H9 (cell line): ENCODE results near the gene MAN1A2. TPM values are rescaled to one million over a fixed set of nuclear protein-coding genes. Genes with fewer than 3 reads are reported as not detected.

Experiments used
- DNase-seq: peaks from one replicate; pipeline ENCODE4 v3.0.0-alpha.2; 2017
- H2AFZ ChIP-seq: one replicate; pipeline ENCODE4 v1.6.1; 2013; ENCODE audit warnings: mild to moderate bottlenecking, low read length, control low read depth, moderate library complexity
- H2AK5ac ChIP-seq: 2 replicates; pipeline ENCODE4 v1.6.1; 2013; ENCODE audit warnings: low read length, control low read depth, mixed read lengths; ENCODE audit not compliant: insufficient read length
- H2BK120ac ChIP-seq: one replicate; pipeline ENCODE4 v1.6.1; 2013; ENCODE audit warnings: low read depth, mild to moderate bottlenecking, low read length, control low read depth, inconsistent platforms; ENCODE audit not compliant: poor library complexity, severe bottlenecking
- H2BK12ac ChIP-seq: 2 replicates; pipeline ENCODE4 v1.6.1; 2013; ENCODE audit warnings: low read length, control low read depth, mixed read lengths, low read depth; ENCODE audit not compliant: insufficient read length
- H2BK15ac ChIP-seq: 2 replicates; pipeline ENCODE4 v1.6.1; 2013; ENCODE audit warnings: low read depth, low read length, control low read depth
- H2BK20ac ChIP-seq: one replicate; pipeline ENCODE4 v1.6.1; 2013; ENCODE audit warnings: low read depth, mild to moderate bottlenecking, low read length, control low read depth, inconsistent platforms; ENCODE audit not compliant: poor library complexity, severe bottlenecking
- H2BK5ac ChIP-seq: 2 replicates; pipeline ENCODE4 v1.6.1; 2013; ENCODE audit warnings: low read length, control low read depth, mixed read lengths; ENCODE audit not compliant: insufficient read length
- H3K14ac ChIP-seq: 2 replicates; pipeline ENCODE4 v1.6.1; 2013; ENCODE audit warnings: low read length, control low read depth; ENCODE audit not compliant: insufficient read depth
- H3K18ac ChIP-seq: 2 replicates; pipeline ENCODE4 v1.6.1; 2013; ENCODE audit warnings: low read depth, mild to moderate bottlenecking, mixed read lengths, low read length, control low read depth; ENCODE audit not compliant: insufficient read length
- H3K23ac ChIP-seq: 2 replicates; pipeline ENCODE4 v1.6.1; 2013; ENCODE audit warnings: low read length, control low read depth, mixed read lengths, low read depth; ENCODE audit not compliant: insufficient read length
- H3K23me2 ChIP-seq: 2 replicates; pipeline ENCODE4 v1.6.1; 2013; ENCODE audit warnings: low read depth, mild to moderate bottlenecking, mixed read lengths, low read length, control low read depth; ENCODE audit not compliant: insufficient read length, poor library complexity, severe bottlenecking
- H3K27ac ChIP-seq: 2 replicates; pipeline ENCODE4 v1.5.1; 2013; ENCODE audit warnings: low read length, control low read depth, mixed read lengths, low read depth; ENCODE audit not compliant: insufficient read length
- H3K27me3 ChIP-seq: 2 replicates; pipeline ENCODE4 v1.6.1; 2013; ENCODE audit warnings: low read length, control low read depth, inconsistent platforms; ENCODE audit not compliant: insufficient read depth
- H3K4ac ChIP-seq: 2 replicates; pipeline ENCODE4 v1.6.1; 2013; ENCODE audit warnings: low read depth, mild to moderate bottlenecking, control low read depth, inconsistent platforms, low read length, moderate library complexity
- H3K4me1 ChIP-seq: 2 replicates; pipeline ENCODE4 v1.6.1; 2013; ENCODE audit warnings: low read length, control low read depth, inconsistent platforms; ENCODE audit not compliant: insufficient read depth
- H3K4me2 ChIP-seq: 2 replicates; pipeline ENCODE4 v1.6.1; 2013; ENCODE audit warnings: low read length, control low read depth, mixed read lengths; ENCODE audit not compliant: insufficient read length, insufficient read depth
- H3K56ac ChIP-seq: 2 replicates; pipeline ENCODE4 v1.6.1; 2013; ENCODE audit warnings: low read depth, mild to moderate bottlenecking, mixed read lengths, low read length, control low read depth; ENCODE audit not compliant: insufficient read length
- H3K79me1 ChIP-seq: 2 replicates; pipeline ENCODE4 v1.6.1; 2013; ENCODE audit warnings: low read depth, mild to moderate bottlenecking, moderate library complexity, low read length, control low read depth, inconsistent platforms; ENCODE audit not compliant: insufficient read depth, poor library complexity, severe bottlenecking
- H3K79me2 ChIP-seq: 2 replicates; pipeline ENCODE4 v1.6.1; 2013; ENCODE audit warnings: low read length, control low read depth, inconsistent platforms; ENCODE audit not compliant: insufficient read depth
- H3K9ac ChIP-seq: 2 replicates; pipeline ENCODE4 v1.6.1; 2013; ENCODE audit warnings: low read length, control low read depth, mixed read lengths; ENCODE audit not compliant: insufficient read length; ENCODE audit errors: extremely low read depth
- H3K9me3 ChIP-seq: one replicate; pipeline ENCODE4 v1.6.1; 2013; ENCODE audit warnings: low read depth, low read length, inconsistent platforms; ENCODE audit not compliant: control insufficient read depth
- H3T11ph ChIP-seq: one replicate; pipeline ENCODE4 v1.6.1; 2013; ENCODE audit warnings: mild to moderate bottlenecking, low read length, control low read depth, inconsistent platforms
- H4K20me1 ChIP-seq: one replicate; pipeline ENCODE4 v1.6.1; 2013; ENCODE audit not compliant: control insufficient read depth, insufficient read length, insufficient read depth
- H4K5ac ChIP-seq: 2 replicates; pipeline ENCODE4 v1.6.1; 2013; ENCODE audit warnings: low read depth, mild to moderate bottlenecking, mixed read lengths, low read length, control low read depth; ENCODE audit not compliant: insufficient read length
- H4K8ac ChIP-seq: replicated peaks from 2 replicates; pipeline ENCODE4 v1.6.1; 2013; ENCODE audit warnings: low read length, control low read depth, mixed read lengths, low read depth; ENCODE audit not compliant: insufficient read length
- H4K91ac ChIP-seq: 2 replicates; pipeline ENCODE4 v1.6.1; 2013; ENCODE audit warnings: low read depth, mild to moderate bottlenecking, moderate library complexity, mixed read lengths, low read length, control low read depth; ENCODE audit not compliant: insufficient read length
- H3K27ac Mint-ChIP-seq, 3 experiments: 2 replicates in 2 of 3; 3 replicates in 1 of 3; pipeline ENCODE4 v1.8.0; 2020 to 2021; ENCODE audit warnings: mixed read lengths in 3 of 3, mild to moderate bottlenecking in 1 of 3, moderate library complexity in 1 of 3
- H3K27me3 Mint-ChIP-seq: 2 replicates; pipeline ENCODE4 v1.8.0; 2021; ENCODE audit warnings: low read depth, mild to moderate bottlenecking, moderate library complexity, mixed read lengths
- H3K36me3 Mint-ChIP-seq, 3 experiments: 2 replicates in 2 of 3; 3 replicates in 1 of 3; pipeline ENCODE4 v1.8.0; 2020 to 2021; ENCODE audit warnings: low read depth in 3 of 3, mixed read lengths in 3 of 3; ENCODE audit not compliant: insufficient read depth in 1 of 3
- H3K4me1 Mint-ChIP-seq, 2 experiments: 2 replicates each; pipeline ENCODE4 v1.8.0; 2020; ENCODE audit warnings: mixed read lengths in 2 of 2
- H3K4me3 Mint-ChIP-seq, 2 experiments: 2 replicates in 1 of 2; 3 replicates in 1 of 2; pipeline ENCODE4 v1.8.0; 2020 to 2021; ENCODE audit warnings: mild to moderate bottlenecking in 2 of 2, mixed read lengths in 2 of 2, moderate library complexity in 1 of 2
- H3K9me3 Mint-ChIP-seq, 2 experiments: 2 replicates in 1 of 2; 3 replicates in 1 of 2; pipeline ENCODE4 v1.8.0; 2020; ENCODE audit warnings: mild to moderate bottlenecking in 2 of 2, mixed read lengths in 2 of 2, moderate library complexity in 1 of 2
- total RNA-seq: library from RNA; stranded (reverse); gene quantifications from 2 replicates; pipeline ENCODE4 v1.2.1, GENCODE V29; 2021
- TF ChIP-seq, protein P1 (sequence below): fragments of 200-600 bp; sonication (generic); conservative IDR thresholded peaks from 3 replicates; pipeline ENCODE4 v1.8.0; 2021; ENCODE audit warnings: antibody characterized with exemption, mild to moderate bottlenecking

The MAN1A2 gene
- total RNA-seq, 1 experiment from 2014 or later = 24.0 TPM

DNA sequence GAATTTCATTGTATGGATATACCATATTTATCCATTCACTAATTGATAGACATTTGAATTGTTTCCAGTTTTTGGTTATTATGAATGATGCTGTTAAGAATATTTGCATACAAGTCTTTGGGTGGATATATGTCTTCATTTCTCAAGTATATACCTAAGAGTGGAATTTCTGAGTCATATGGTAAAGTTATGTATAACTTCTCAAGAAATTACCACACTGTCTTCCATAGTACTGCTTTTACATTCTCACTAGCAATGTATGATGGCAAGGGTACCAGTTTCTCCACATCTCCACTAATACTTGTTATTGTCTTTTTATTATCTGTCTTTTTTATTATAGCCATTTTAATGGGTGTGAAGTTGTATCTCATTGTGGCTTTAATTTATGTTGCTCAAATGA, 164.0 kb downstream of the MAN1A2 start:
- Histone ChIP-seq H3K23ac (no peak overlapping the region), H3K27me3 (no peaks in the 10 kb centered on the region), H2BK5ac (no peak overlapping the region), H4K8ac (no peak overlapping the region), H3K4ac (no peak overlapping the region), H2AK5ac (no peak overlapping the region), H3K23me2 (no peaks in the 10 kb centered on the region), H3K4me1 (no peaks in the 10 kb centered on the region), H2AFZ (no peak overlapping the region), H4K20me1 (no peaks in the 10 kb centered on the region), H4K5ac (no peak overlapping the region), H3K9ac (no peak overlapping the region), H3K18ac (no peak overlapping the region), H3T11ph (no peak overlapping the region), H3K56ac (no peak overlapping the region), H3K9me3 (no peaks in the 10 kb centered on the region), H3K14ac (no peak overlapping the region), H4K91ac (no peak overlapping the region), H2BK120ac (no peak overlapping the region), H2BK20ac (no peak overlapping the region), H2BK15ac (no peak overlapping the region), H3K4me2 (no peak overlapping the region), H3K79me1 (no peaks in the 10 kb centered on the region), H3K79me2 (no peaks in the 10 kb centered on the region), H2BK12ac (no peak overlapping the region), H3K27ac (no peak overlapping the region)
- Mint-ChIP-seq H3K36me3 (peaks cover 0 to 3% (median 0%) of the 10 kb centered on the region in 3 experiments; a peak in 1 of 7 replicates), H3K9me3 (no peaks in the 10 kb centered on the region; a peak in 1 of 5 replicates), H3K4me1 (peaks cover 6% of the 10 kb centered on the region in 2 experiments), H3K27me3 (no peaks in the 10 kb centered on the region), H3K27ac (no peak overlapping the region), H3K4me3 (no peak overlapping the region)
- no peak for DNase-seq
- TF ChIP-seq, protein P1, sequence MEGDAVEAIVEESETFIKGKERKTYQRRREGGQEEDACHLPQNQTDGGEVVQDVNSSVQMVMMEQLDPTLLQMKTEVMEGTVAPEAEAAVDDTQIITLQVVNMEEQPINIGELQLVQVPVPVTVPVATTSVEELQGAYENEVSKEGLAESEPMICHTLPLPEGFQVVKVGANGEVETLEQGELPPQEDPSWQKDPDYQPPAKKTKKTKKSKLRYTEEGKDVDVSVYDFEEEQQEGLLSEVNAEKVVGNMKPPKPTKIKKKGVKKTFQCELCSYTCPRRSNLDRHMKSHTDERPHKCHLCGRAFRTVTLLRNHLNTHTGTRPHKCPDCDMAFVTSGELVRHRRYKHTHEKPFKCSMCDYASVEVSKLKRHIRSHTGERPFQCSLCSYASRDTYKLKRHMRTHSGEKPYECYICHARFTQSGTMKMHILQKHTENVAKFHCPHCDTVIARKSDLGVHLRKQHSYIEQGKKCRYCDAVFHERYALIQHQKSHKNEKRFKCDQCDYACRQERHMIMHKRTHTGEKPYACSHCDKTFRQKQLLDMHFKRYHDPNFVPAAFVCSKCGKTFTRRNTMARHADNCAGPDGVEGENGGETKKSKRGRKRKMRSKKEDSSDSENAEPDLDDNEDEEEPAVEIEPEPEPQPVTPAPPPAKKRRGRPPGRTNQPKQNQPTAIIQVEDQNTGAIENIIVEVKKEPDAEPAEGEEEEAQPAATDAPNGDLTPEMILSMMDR = no peak
